Measurements from ENCODE around the gene BIRC2.

- TF ChIP-seq, protein P1, sequence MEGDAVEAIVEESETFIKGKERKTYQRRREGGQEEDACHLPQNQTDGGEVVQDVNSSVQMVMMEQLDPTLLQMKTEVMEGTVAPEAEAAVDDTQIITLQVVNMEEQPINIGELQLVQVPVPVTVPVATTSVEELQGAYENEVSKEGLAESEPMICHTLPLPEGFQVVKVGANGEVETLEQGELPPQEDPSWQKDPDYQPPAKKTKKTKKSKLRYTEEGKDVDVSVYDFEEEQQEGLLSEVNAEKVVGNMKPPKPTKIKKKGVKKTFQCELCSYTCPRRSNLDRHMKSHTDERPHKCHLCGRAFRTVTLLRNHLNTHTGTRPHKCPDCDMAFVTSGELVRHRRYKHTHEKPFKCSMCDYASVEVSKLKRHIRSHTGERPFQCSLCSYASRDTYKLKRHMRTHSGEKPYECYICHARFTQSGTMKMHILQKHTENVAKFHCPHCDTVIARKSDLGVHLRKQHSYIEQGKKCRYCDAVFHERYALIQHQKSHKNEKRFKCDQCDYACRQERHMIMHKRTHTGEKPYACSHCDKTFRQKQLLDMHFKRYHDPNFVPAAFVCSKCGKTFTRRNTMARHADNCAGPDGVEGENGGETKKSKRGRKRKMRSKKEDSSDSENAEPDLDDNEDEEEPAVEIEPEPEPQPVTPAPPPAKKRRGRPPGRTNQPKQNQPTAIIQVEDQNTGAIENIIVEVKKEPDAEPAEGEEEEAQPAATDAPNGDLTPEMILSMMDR (IDR thresholded peaks at IDR 0.05; ENCODE audit: low read depth, low read length): no peak
- TF ChIP-seq, protein P2, sequence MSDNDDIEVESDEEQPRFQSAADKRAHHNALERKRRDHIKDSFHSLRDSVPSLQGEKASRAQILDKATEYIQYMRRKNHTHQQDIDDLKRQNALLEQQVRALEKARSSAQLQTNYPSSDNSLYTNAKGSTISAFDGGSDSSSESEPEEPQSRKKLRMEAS (IDR thresholded peaks at IDR 0.05; ENCODE audit: low read depth, low read length): no peak
- TF ChIP-seq POLR2A (IDR thresholded peaks at IDR 0.05; ENCODE audit: extremely low read depth, insufficient read length): no peak
These were observed 44.8 kb upstream of the BIRC2 start for GRCh38 chr11:102302241-102302640.

All from NB4 (cell line).